Spinal cord (tissue), 10 donors: Measurements from ENCODE around the gene PANX2. TPM values are rescaled to one million over a fixed set of nuclear protein-coding genes. Genes with fewer than 3 reads are reported as not detected.

Experiments
- DNase-seq, 6 donors: peaks; one replicate each; pipeline versions ENCODE4 v3.0.0 to v3.0.0-alpha.2; 2013 to 2015; ENCODE audit warnings: low spot score in 6 of 6, low read depth in 4 of 6
- H3K27ac ChIP-seq: one replicate; pipeline ENCODE4 v1.5.1; 2013; ENCODE audit warnings: low read depth, low read length, control low read depth
- H3K27me3 ChIP-seq: one replicate; pipeline ENCODE4 v1.6.1; 2013; ENCODE audit warnings: low read length; ENCODE audit not compliant: control insufficient read depth, insufficient read depth
- H3K36me3 ChIP-seq: one replicate; pipeline ENCODE4 v1.6.1; 2013; ENCODE audit warnings: low read length; ENCODE audit not compliant: control insufficient read depth, insufficient read depth
- H3K4me1 ChIP-seq: one replicate; pipeline ENCODE4 v1.6.1; 2013; ENCODE audit warnings: low read length; ENCODE audit not compliant: control insufficient read depth, insufficient read depth
- H3K4me3 ChIP-seq: one replicate; pipeline ENCODE4 v1.5.1; 2013; ENCODE audit warnings: low read depth, low read length, control low read depth
- H3K9me3 ChIP-seq: one replicate; pipeline ENCODE4 v1.6.1; 2013; ENCODE audit warnings: low read length; ENCODE audit not compliant: control insufficient read depth, insufficient read depth
- WGBS: methylation state at CpG from one replicate; pipeline ENCODE4 v1.1.5; 2013; ENCODE audit warnings: missing lambda C conversion rate; ENCODE audit not compliant: insufficient coverage; 5-methylcytosine and 5-hydroxymethylcytosine counted together
- polyA plus RNA-seq, 2 donors: library from polyadenylated mRNA; unstranded; fragments of 120-200 nt; gene quantifications; one replicate each; pipeline ENCODE4 v1.2.1, GENCODE V29; 2013; ENCODE audit not compliant: insufficient read length in 2 of 2
- total RNA-seq, 2 donors: library from RNA; depleted of rRNA in 1 of 2; stranded (reverse); fragments of 120-200 nt in 1 of 2; fragments of >200 nt in 1 of 2; gene quantifications; one replicate each; pipeline versions ENCODE4 v1.2.3 to v1.2.4, GENCODE V29; 2013 to 2014
- donor health status: healthy.

PANX2 gene
- total and polyA plus RNA-seq, 4 donors: 2.1 to 21.6 (median 10.8) TPM

GRCh38 chr22:50189849-50190181, 19.3 kb downstream of the PANX2 start:
- Histone ChIP-seq H3K27ac (peak overlapping the region; percentile 47), H3K4me3 (no peak overlapping the region), H3K27me3 (no peaks in the 10 kb centered on the region), H3K4me1 (peaks cover 44% of the 10 kb centered on the region), H3K9me3 (no peaks in the 10 kb centered on the region), H3K36me3 (peaks cover 59% of the 10 kb centered on the region)
- 27% methylated on average over 4 of the region's 4 CpGs for WGBS
- no peak for DNase-seq

- H3K4me1 ChIP-seq: peaks cover 39% of the 10 kb centered on the region
These were observed 19.8 kb downstream of the PANX2 start for GRCh38 chr22:50190182-50190940.

GRCh38 chr22:50190941-50191741, 20.6 kb downstream of the PANX2 start:
- H3K4me1 ChIP-seq: peaks cover 38% of the 10 kb centered on the region
- H3K27me3 ChIP-seq: no peaks in the 10 kb centered on the region
- H3K27ac ChIP-seq: peak overlapping the region; percentile 47
- peaks cover 71% of the 10 kb centered on the region for H3K36me3 ChIP-seq
- WGBS: 77% methylated on average over 17 of the region's 18 CpGs
- DNase-seq: no peak
- H3K9me3 ChIP-seq: no peaks in the 10 kb centered on the region
- H3K4me3 ChIP-seq: peak overlapping the region; percentile 18

More at GRCh38 chr22:50190182-50190940, 19.8 kb downstream of the PANX2 start:
- H3K4me3 ChIP-seq: peak overlapping the region; percentile 18
- H3K36me3 ChIP-seq: peaks cover 64% of the 10 kb centered on the region
- DNase-seq: peak in 2 of 6 donors; percentile 38 to 67
- no peaks in the 10 kb centered on the region for H3K27me3 ChIP-seq
- H3K27ac ChIP-seq: peak overlapping the region; percentile 47
- WGBS: 19% methylated on average over 43 of the region's 43 CpGs
- H3K9me3 ChIP-seq: no peaks in the 10 kb centered on the region

- Histone ChIP-seq H3K36me3 (peaks cover 81% of the 10 kb centered on the region), H3K9me3 (no peaks in the 10 kb centered on the region), H3K4me3 (no peak overlapping the region), H3K27me3 (no peaks in the 10 kb centered on the region), H3K4me1 (peaks cover 32% of the 10 kb centered on the region), H3K27ac (no peak overlapping the region)
- no peak for DNase-seq
- 90% methylated on average over 25 of the region's 25 CpGs for WGBS
These were observed 22.1 kb downstream of the PANX2 start for GRCh38 chr22:50192436-50193204.

GRCh38 chr22:50193621-50194020, 23.1 kb downstream of the PANX2 start:
- Histone ChIP-seq H3K27me3 (no peaks in the 10 kb centered on the region), H3K4me1 (peaks cover 32% of the 10 kb centered on the region), H3K27ac (no peak overlapping the region), H3K4me3 (no peak overlapping the region), H3K9me3 (no peaks in the 10 kb centered on the region), H3K36me3 (peaks cover 86% of the 10 kb centered on the region)
- no peak for DNase-seq
- 92% methylated on average over 8 of the region's 8 CpGs for WGBS

- Histone ChIP-seq H3K4me1 (peaks cover 34% of the 10 kb centered on the region), H3K27ac (no peak overlapping the region), H3K27me3 (no peaks in the 10 kb centered on the region), H3K36me3 (peaks cover 90% of the 10 kb centered on the region), H3K4me3 (no peak overlapping the region), H3K9me3 (no peaks in the 10 kb centered on the region)
- no peak for DNase-seq
- WGBS: 94% methylated on average over 42 of the region's 44 CpGs
These were observed 23.7 kb downstream of the PANX2 start for GRCh38 chr22:50194037-50194805.

- Histone ChIP-seq H3K36me3 (peaks cover 78% of the 10 kb centered on the region), H3K27ac (no peak overlapping the region), H3K4me3 (no peak overlapping the region), H3K4me1 (peaks cover 24% of the 10 kb centered on the region), H3K9me3 (no peaks in the 10 kb centered on the region), H3K27me3 (no peaks in the 10 kb centered on the region)
- WGBS: 88% methylated on average over 17 of the region's 18 CpGs
- DNase-seq: no peak
These were observed 25.7 kb downstream of the PANX2 start for GRCh38 chr22:50196256-50196655.

GRCh38 chr22:50197000-50197800, 26.7 kb downstream of the PANX2 start:
- Histone ChIP-seq H3K4me3 (no peak overlapping the region), H3K4me1 (peaks cover 31% of the 10 kb centered on the region), H3K27me3 (no peaks in the 10 kb centered on the region), H3K36me3 (peaks cover 74% of the 10 kb centered on the region), H3K9me3 (no peaks in the 10 kb centered on the region), H3K27ac (no peak overlapping the region)
- no peak for DNase-seq
- WGBS: 89% methylated on average over 22 of the region's 23 CpGs
